C4-2B (cell line): ENCODE results near the gene ZC3H12C.

Source experiments
- CTCF ChIP-seq: fragments of 450-650 bp; conservative IDR thresholded peaks from 2 replicates; pipeline ENCODE4 v1.5.1; 2017; ENCODE audit warnings: mild to moderate bottlenecking
- ZFX ChIP-seq: fragments of 450-650 bp; IDR thresholded peaks from 2 replicates; pipeline ENCODE4 v1.6.1; 2017

GRCh38 chr11:110141812-110142211, 48.6 kb downstream of the ZC3H12C start:
- no peak for TF ChIP-seq CTCF
- no peak for TF ChIP-seq ZFX
